ENCODE measurements around the gene ROCK2.

DNA sequence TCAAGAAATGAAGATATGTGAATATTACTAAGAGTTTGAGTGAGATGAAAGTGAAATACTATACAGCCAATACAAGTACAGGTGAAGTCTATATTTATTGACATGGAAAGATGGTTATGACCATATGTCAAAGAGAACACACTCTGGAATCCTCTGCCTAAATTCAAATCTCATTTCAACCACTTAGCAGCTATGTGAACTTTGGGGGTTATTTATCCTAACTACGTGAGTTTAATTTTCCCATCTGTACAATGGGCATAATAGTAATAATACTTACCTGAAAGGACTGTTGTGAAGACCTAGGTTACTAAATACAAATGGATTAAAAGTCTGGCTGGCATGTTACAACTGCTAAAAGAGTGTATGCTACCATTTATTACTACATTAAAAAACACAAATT, 79.6 kb downstream of the ROCK2 start:
- TF ChIP-seq FOXM1 (IDR thresholded peaks at IDR 0.05; ENCODE audit: borderline replicate concordance) (no peak), HDGF (IDR thresholded peaks at IDR 0.05; ENCODE audit: borderline replicate concordance) (no peak), TARDBP (IDR thresholded peaks at IDR 0.05) (no peak), ARNT (IDR thresholded peaks at IDR 0.05) (no peak), BHLHE40 (IDR thresholded peaks at IDR 0.05; ENCODE audit: borderline replicate concordance) (no peak), SP1 (IDR thresholded peaks at IDR 0.05) (no peak), FOXK2 (IDR thresholded peaks at IDR 0.05) (no peak), FOXA1 (IDR thresholded peaks at IDR 0.05) (no peak), ELF4 (IDR thresholded peaks at IDR 0.05) (no peak), CTBP1 (IDR thresholded peaks at IDR 0.05; ENCODE audit: borderline replicate concordance) (no peak), PKNOX1 (IDR thresholded peaks at IDR 0.05) (no peak), L3MBTL2 (conservative IDR thresholded peaks at IDR 0.05) (no peak), SUZ12 (IDR thresholded peaks at IDR 0.05) (no peak), NFRKB (IDR thresholded peaks at IDR 0.05) (no peak)

All from HEK293T (cell line).